ENCODE results near the gene CMIP. TPM values are rescaled to one million over a fixed set of nuclear protein-coding genes. Genes with fewer than 3 reads are reported as not detected.

CMIP gene
- total RNA-seq, 1 donor from 2014 or later: 6.6 TPM

- Mint-ChIP-seq H3K4me3 (no peak overlapping the region), H3K36me3 (peaks cover 9% of the 10 kb centered on the region), H3K27me3 (ENCODE audit: insufficient read depth, low read depth) (peaks cover 11% of the 10 kb centered on the region), H3K4me1 (peaks cover 51% of the 10 kb centered on the region), H3K9me3 (peaks cover 9% of the 10 kb centered on the region), H3K27ac (no peak overlapping the region)
- Histone ChIP-seq H3K27me3 (no peaks in the 10 kb centered on the region), H3K9me3 (ENCODE audit: low read depth) (no peaks in the 10 kb centered on the region), H3F3A (ENCODE audit: low read depth) (no peaks in the 10 kb centered on the region), H3K36me3 (no peaks in the 10 kb centered on the region), H3K79me2 (ENCODE audit: low read depth) (peaks cover 76% of the 10 kb centered on the region), H3K4me1 (peaks cover 3% of the 10 kb centered on the region), H3K4me3 (no peak overlapping the region), H3K4me2 (no peak overlapping the region), H2AFZ (replicated peaks) (no peak overlapping the region), H3K27ac (no peak overlapping the region), H3K9ac (no peak overlapping the region), H4K20me1 (ENCODE audit: low read depth) (peaks cover 68% of the 10 kb centered on the region)
- DNase-seq (ENCODE audit: low spot score): no peak
- TF ChIP-seq EZH2 (IDR thresholded peaks at IDR 0.05): no peak
- TF ChIP-seq CTCF (IDR thresholded peaks at IDR 0.05): no peak
- TF ChIP-seq EZH2phosphoT487 (IDR thresholded peaks at IDR 0.05): no peak
Measured at GRCh38 chr16:81547194-81547938, 102.8 kb downstream of the CMIP start.

GRCh38 chr16:81547939-81548216 is 103.3 kb downstream of the CMIP start:
- Mint-ChIP-seq H3K9me3 (peaks cover 13% of the 10 kb centered on the region), H3K4me3 (no peak overlapping the region), H3K36me3 (peaks cover 9% of the 10 kb centered on the region), H3K27ac (no peak overlapping the region), H3K4me1 (peaks cover 46% of the 10 kb centered on the region), H3K27me3 (ENCODE audit: insufficient read depth, low read depth) (peaks cover 11% of the 10 kb centered on the region)
- Histone ChIP-seq H2AFZ (replicated peaks) (no peak overlapping the region), H3K27me3 (no peaks in the 10 kb centered on the region), H3K9me3 (ENCODE audit: low read depth) (no peaks in the 10 kb centered on the region), H3K4me3 (no peak overlapping the region), H4K20me1 (ENCODE audit: low read depth) (peaks cover 63% of the 10 kb centered on the region), H3K4me2 (no peak overlapping the region), H3K36me3 (no peaks in the 10 kb centered on the region), H3K79me2 (ENCODE audit: low read depth) (peaks cover 75% of the 10 kb centered on the region), H3K4me1 (peaks cover 3% of the 10 kb centered on the region), H3F3A (ENCODE audit: low read depth) (no peaks in the 10 kb centered on the region), H3K9ac (no peak overlapping the region), H3K27ac (no peak overlapping the region)
- DNase-seq (ENCODE audit: low spot score): no peak
- no peak for TF ChIP-seq EZH2 (IDR thresholded peaks at IDR 0.05)
- TF ChIP-seq CTCF (IDR thresholded peaks at IDR 0.05): no peak
- no peak for TF ChIP-seq EZH2phosphoT487 (IDR thresholded peaks at IDR 0.05)

GRCh38 chr16:81548551-81548875 is 103.9 kb downstream of the CMIP start:
- no peaks in the 10 kb centered on the region for H3K36me3 ChIP-seq
- H3K4me2 ChIP-seq: no peak overlapping the region
- H3K27ac ChIP-seq: no peak overlapping the region
- no peak overlapping the region for H3K4me3 Mint-ChIP-seq
- H3K27me3 Mint-ChIP-seq (ENCODE audit: insufficient read depth, low read depth): peaks cover 11% of the 10 kb centered on the region
- no peak for DNase-seq (ENCODE audit: low spot score)
- no peaks in the 10 kb centered on the region for H3K9me3 ChIP-seq (ENCODE audit: low read depth)
- no peak overlapping the region for H2AFZ ChIP-seq (replicated peaks)
- no peak for TF ChIP-seq EZH2 (IDR thresholded peaks at IDR 0.05)
- TF ChIP-seq EZH2phosphoT487 (IDR thresholded peaks at IDR 0.05): no peak
- no peak for TF ChIP-seq CTCF (IDR thresholded peaks at IDR 0.05)
- H3K4me1 Mint-ChIP-seq: peaks cover 42% of the 10 kb centered on the region
- peaks cover 3% of the 10 kb centered on the region for H3K4me1 ChIP-seq
- H4K20me1 ChIP-seq (ENCODE audit: low read depth): peaks cover 61% of the 10 kb centered on the region
- no peak overlapping the region for H3K4me3 ChIP-seq
- no peak overlapping the region for H3K27ac Mint-ChIP-seq
- peaks cover 13% of the 10 kb centered on the region for H3K9me3 Mint-ChIP-seq
- peaks cover 9% of the 10 kb centered on the region for H3K36me3 Mint-ChIP-seq
- H3K79me2 ChIP-seq (ENCODE audit: low read depth): peaks cover 68% of the 10 kb centered on the region
- H3F3A ChIP-seq (ENCODE audit: low read depth): no peaks in the 10 kb centered on the region
- H3K27me3 ChIP-seq: no peaks in the 10 kb centered on the region
- H3K9ac ChIP-seq: no peak overlapping the region

All from neural progenitor cell (in vitro differentiated cells).